Effector memory CD8-positive, alpha-beta T cell (primary cell): ENCODE measurements around the gene FRAS1.

Experiments used
- ATAC-seq: fragments of 150-1000 bp; cut with Tn5 transposase; replicated peaks from 2 replicates; pipeline ENCODE4 v1.10.0; 2021; ENCODE audit warnings: mild to moderate bottlenecking, moderate library complexity
- DNase-seq, 3 experiments: peaks; one replicate each; pipeline ENCODE4 v3.0.0; 2021
- H3K27ac Mint-ChIP-seq, 2 donors: one replicate each; pipeline ENCODE4 v1.8.0; 2022; ENCODE audit warnings: mild to moderate bottlenecking in 2 of 2, mixed read lengths in 2 of 2, moderate library complexity in 2 of 2
- H3K27me3 Mint-ChIP-seq, 2 donors: one replicate each; pipeline ENCODE4 v1.8.0; 2022; ENCODE audit warnings: mixed read lengths in 2 of 2
- H3K36me3 Mint-ChIP-seq: one replicate; pipeline ENCODE4 v1.8.0; 2022; ENCODE audit warnings: mild to moderate bottlenecking, moderate library complexity, mixed read lengths; ENCODE audit not compliant: insufficient read depth
- H3K4me1 Mint-ChIP-seq, 2 donors: one replicate each; pipeline ENCODE4 v1.8.0; 2022; ENCODE audit warnings: low read depth in 2 of 2, mixed read lengths in 2 of 2
- H3K4me3 Mint-ChIP-seq, 2 donors: one replicate each; pipeline ENCODE4 v1.8.0; 2022; ENCODE audit warnings: mild to moderate bottlenecking in 2 of 2, mixed read lengths in 2 of 2, moderate library complexity in 2 of 2
- H3K9me3 Mint-ChIP-seq, 2 donors: one replicate each; pipeline ENCODE4 v1.8.0; 2022; ENCODE audit warnings: mixed read lengths in 2 of 2

Gene FRAS1

DNA sequence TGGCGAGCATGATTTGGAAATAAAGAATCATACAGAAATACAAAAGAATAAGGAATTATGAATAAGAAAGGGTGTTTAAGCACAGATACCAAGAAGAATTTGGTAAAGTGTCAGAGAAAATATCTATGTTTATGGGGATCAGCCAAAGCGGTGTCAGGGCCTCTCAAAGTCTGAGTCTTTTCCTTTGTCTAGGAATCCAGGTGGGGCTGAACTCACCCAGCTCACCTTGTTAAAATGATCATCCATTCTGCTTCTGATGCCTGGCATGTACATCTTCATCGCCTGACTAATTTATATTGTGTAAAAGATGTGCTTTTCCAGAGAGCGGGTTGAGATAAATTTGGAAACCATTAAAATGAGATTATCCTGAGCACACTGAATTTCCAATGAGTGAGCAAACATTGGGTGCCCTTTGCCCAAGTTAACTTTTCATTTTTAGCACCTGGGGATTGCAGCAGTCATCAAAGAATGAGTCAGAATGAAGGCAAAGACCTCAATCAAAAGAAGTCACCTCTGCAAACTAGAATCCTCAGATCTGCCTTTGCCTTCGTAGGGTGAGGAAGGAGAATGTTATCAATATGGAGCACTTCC, 352.6 kb downstream of the FRAS1 start:
- DNase-seq (no peak), ATAC-seq (no peak)

GRCh38 chr4:78410225-78410624, 353.1 kb downstream of the FRAS1 start:
- ATAC-seq = no peak
- H3K27ac Mint-ChIP-seq = no peak overlapping the region
- DNase-seq = no peak
- H3K36me3 Mint-ChIP-seq = no peaks in the 10 kb centered on the region
- no peaks in the 10 kb centered on the region for H3K4me1 Mint-ChIP-seq
- H3K9me3 Mint-ChIP-seq = no peaks in the 10 kb centered on the region
- no peak overlapping the region for H3K4me3 Mint-ChIP-seq
- H3K27me3 Mint-ChIP-seq = no peaks in the 10 kb centered on the region

More for the DNA sequence above, 352.6 kb downstream of the FRAS1 start:
- no peak overlapping the region for H3K27ac Mint-ChIP-seq
- no peak overlapping the region for H3K4me3 Mint-ChIP-seq
- H3K4me1 Mint-ChIP-seq = no peaks in the 10 kb centered on the region
- H3K9me3 Mint-ChIP-seq = no peaks in the 10 kb centered on the region
- no peaks in the 10 kb centered on the region for H3K27me3 Mint-ChIP-seq
- H3K36me3 Mint-ChIP-seq = no peaks in the 10 kb centered on the region

GRCh38 chr4:78410676-78411075, 353.6 kb downstream of the FRAS1 start:
- ATAC-seq = no peak
- Mint-ChIP-seq H3K9me3 (no peaks in the 10 kb centered on the region), H3K36me3 (no peaks in the 10 kb centered on the region), H3K27me3 (no peaks in the 10 kb centered on the region), H3K27ac (no peak overlapping the region), H3K4me1 (no peaks in the 10 kb centered on the region), H3K4me3 (no peak overlapping the region)
- DNase-seq = no peak

DNA sequence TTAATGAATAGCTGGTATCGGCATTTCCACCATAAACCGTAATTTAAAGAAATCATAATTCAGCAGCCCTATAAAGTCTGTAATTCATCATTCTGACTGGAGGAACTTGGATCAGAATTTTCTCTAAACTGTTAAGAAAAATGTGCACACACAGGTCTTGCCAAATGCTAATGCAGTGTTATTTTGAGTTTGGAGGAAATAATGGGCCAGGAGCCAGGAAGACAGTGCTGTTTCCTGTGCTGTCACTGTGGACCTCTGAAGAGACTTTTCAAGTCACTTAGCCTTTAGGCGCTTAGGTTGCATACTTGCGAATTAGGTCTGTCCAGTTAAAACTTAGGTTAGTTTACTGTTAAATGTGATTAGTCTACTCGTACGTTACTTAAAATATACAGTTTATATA, 357.0 kb downstream of the FRAS1 start:
- H3K4me1 Mint-ChIP-seq = no peaks in the 10 kb centered on the region
- no peak overlapping the region for H3K27ac Mint-ChIP-seq
- ATAC-seq (no peak), DNase-seq (no peak)
- H3K4me3 Mint-ChIP-seq = no peak overlapping the region
- no peaks in the 10 kb centered on the region for H3K36me3 Mint-ChIP-seq
- H3K9me3 Mint-ChIP-seq = no peaks in the 10 kb centered on the region
- no peaks in the 10 kb centered on the region for H3K27me3 Mint-ChIP-seq

DNA sequence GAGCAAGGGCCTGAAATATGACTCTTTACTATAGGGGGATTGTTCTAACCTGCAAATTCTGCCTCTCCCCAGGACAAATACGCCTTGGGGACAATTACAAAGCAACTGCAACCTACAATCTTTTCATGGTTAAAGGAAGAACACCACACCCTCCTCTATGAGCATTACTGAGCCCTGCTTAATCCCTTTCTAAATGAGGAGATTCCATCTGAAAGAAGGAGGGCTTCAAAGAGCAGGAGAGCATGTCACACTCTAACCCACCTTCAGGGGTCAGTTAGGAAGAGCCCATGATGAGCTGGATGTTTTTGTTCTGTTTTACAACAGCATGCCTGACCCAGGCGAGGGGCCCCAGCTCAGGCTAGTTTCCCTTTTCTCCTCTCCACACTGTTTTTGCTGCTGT, 360.5 kb downstream of the FRAS1 start:
- Mint-ChIP-seq H3K4me1 (no peaks in the 10 kb centered on the region), H3K9me3 (peaks cover 0 to 5% of the 10 kb centered on the region in 2 donors), H3K27me3 (peaks cover 7 to 13% of the 10 kb centered on the region in 2 donors), H3K27ac (no peak overlapping the region), H3K36me3 (no peaks in the 10 kb centered on the region), H3K4me3 (no peak overlapping the region)
- DNase-seq = no peak
- ATAC-seq = no peak

DNA sequence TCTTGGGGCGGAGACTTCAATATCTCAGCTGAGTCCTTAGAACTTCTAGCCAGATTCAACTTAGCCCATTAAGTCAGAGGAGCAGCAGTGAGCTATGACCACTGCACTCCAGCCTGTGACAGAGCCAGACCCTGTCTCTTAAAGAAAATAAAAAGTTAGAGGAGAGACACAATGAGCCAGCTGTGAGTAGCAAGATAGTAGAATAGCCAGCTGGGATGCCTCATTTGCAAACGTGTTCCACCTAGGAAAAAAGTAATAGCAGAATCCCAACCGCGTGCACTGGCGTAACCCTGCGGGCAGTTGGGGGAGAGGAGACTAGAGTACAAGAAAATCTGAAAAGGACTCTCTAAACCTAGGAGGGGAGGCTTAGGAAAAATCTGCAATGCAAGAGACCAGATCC, 361.3 kb downstream of the FRAS1 start:
- Mint-ChIP-seq H3K36me3 (no peaks in the 10 kb centered on the region), H3K27me3 (peaks cover 10 to 16% of the 10 kb centered on the region in 2 donors), H3K4me1 (no peaks in the 10 kb centered on the region), H3K9me3 (peaks cover 0 to 5% of the 10 kb centered on the region in 2 donors), H3K4me3 (no peak overlapping the region), H3K27ac (no peak overlapping the region)
- DNase-seq = no peak
- ATAC-seq = no peak

GRCh38 chr4:78423790-78424189, 366.7 kb downstream of the FRAS1 start:
- H3K27ac Mint-ChIP-seq = no peak overlapping the region
- ATAC-seq (no peak), DNase-seq (no peak)
- H3K9me3 Mint-ChIP-seq = peaks cover 0 to 5% of the 10 kb centered on the region in 2 donors
- H3K27me3 Mint-ChIP-seq = peaks cover 10 to 16% of the 10 kb centered on the region in 2 donors
- no peak overlapping the region for H3K4me3 Mint-ChIP-seq
- no peaks in the 10 kb centered on the region for H3K4me1 Mint-ChIP-seq
- H3K36me3 Mint-ChIP-seq = no peaks in the 10 kb centered on the region

GRCh38 chr4:78424461-78424860, 367.3 kb downstream of the FRAS1 start:
- Mint-ChIP-seq H3K27ac (no peak overlapping the region), H3K4me1 (no peaks in the 10 kb centered on the region), H3K27me3 (peaks cover 10 to 16% of the 10 kb centered on the region in 2 donors), H3K36me3 (no peaks in the 10 kb centered on the region), H3K9me3 (peaks cover 0 to 5% of the 10 kb centered on the region in 2 donors), H3K4me3 (no peak overlapping the region)
- ATAC-seq (no peak), DNase-seq (no peak)

DNA sequence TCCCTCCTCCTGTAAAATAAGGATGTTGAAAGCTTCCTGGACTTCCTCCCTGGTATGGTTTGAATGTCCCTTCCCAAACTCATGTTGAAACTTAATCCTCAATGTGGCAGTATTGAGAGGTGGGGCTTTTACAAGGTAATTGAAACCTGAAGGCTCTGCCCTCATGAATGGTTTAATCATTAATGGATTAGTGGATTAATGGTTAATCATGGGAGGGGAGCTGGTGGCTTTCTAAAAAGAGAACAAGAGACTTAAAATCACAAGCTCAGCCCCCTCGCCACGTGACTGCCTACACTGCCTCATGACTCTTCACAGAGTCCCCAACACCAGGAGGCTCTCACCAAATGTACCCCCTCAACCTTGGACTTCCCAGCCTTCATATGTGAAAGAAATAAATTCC, 369.8 kb downstream of the FRAS1 start:
- H3K36me3 Mint-ChIP-seq = no peaks in the 10 kb centered on the region
- H3K27ac Mint-ChIP-seq = no peak overlapping the region
- no peak overlapping the region for H3K4me3 Mint-ChIP-seq
- H3K27me3 Mint-ChIP-seq = peaks cover 9% of the 10 kb centered on the region in 2 donors
- peaks cover 0 to 4% of the 10 kb centered on the region in 2 donors for H3K9me3 Mint-ChIP-seq
- DNase-seq = no peak
- no peaks in the 10 kb centered on the region for H3K4me1 Mint-ChIP-seq
- no peak for ATAC-seq

DNA sequence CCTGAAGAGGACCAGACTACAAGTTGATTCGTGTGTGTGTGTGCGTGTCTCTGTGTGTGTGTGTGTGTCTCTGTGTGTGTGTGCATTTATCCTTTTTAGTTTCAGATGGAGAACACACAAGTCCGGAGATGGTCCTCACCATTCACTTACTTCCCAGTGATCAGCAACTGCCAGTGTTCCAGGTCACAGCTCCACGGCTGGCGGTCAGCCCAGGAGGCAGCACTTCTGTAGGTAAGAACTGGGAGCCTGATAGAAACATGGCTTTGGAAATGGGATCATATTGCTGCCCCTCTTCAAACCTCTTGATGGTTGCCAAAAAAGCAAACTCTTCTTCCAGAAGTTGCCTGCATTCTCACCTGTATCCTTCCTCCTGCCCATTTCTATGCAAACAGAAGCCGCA, 371.9 kb downstream of the FRAS1 start:
- peaks cover 0 to 6% of the 10 kb centered on the region in 2 donors for H3K27me3 Mint-ChIP-seq
- H3K4me1 Mint-ChIP-seq = no peaks in the 10 kb centered on the region
- H3K27ac Mint-ChIP-seq = no peak overlapping the region
- H3K4me3 Mint-ChIP-seq = no peak overlapping the region
- no peaks in the 10 kb centered on the region for H3K36me3 Mint-ChIP-seq
- H3K9me3 Mint-ChIP-seq = no peaks in the 10 kb centered on the region
- DNase-seq = no peak
- ATAC-seq = no peak

DNA sequence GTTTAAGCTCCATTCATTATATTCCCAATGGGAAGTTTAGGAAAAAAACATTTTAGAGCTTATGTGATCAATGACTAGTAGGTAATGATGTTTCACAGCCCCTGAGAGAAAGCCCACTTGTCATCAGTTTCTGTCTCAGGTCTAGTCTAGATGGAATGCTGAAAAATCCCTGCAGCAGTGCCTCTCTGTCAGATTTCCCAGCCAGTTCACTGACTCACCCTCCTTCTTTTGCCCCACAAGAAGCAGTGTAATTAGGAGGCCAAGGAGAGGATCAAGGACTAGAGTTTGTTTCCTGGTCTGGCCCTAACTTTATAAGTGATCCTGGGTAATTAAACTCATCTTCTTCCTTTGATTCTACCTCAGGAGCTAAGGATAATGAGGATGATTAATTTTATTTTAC, 375.8 kb downstream of the FRAS1 start:
- DNase-seq = no peak
- H3K27ac Mint-ChIP-seq = no peak overlapping the region
- no peak for ATAC-seq

GRCh38 chr4:78437608-78438088, 380.5 kb downstream of the FRAS1 start:
- no peaks in the 10 kb centered on the region for H3K36me3 Mint-ChIP-seq
- no peaks in the 10 kb centered on the region for H3K4me1 Mint-ChIP-seq
- no peak overlapping the region for H3K4me3 Mint-ChIP-seq
- ATAC-seq = no peak
- no peak overlapping the region for H3K27ac Mint-ChIP-seq
- H3K9me3 Mint-ChIP-seq = no peaks in the 10 kb centered on the region
- H3K27me3 Mint-ChIP-seq = peaks cover 0 to 3% of the 10 kb centered on the region in 2 donors
- DNase-seq = no peak

More for the DNA sequence above, 375.8 kb downstream of the FRAS1 start:
- H3K9me3 Mint-ChIP-seq = no peaks in the 10 kb centered on the region
- H3K27me3 Mint-ChIP-seq = peaks cover 0 to 6% of the 10 kb centered on the region in 2 donors
- no peaks in the 10 kb centered on the region for H3K4me1 Mint-ChIP-seq
- H3K4me3 Mint-ChIP-seq = no peak overlapping the region
- no peaks in the 10 kb centered on the region for H3K36me3 Mint-ChIP-seq

- Mint-ChIP-seq H3K27ac (no peak overlapping the region), H3K4me3 (no peak overlapping the region), H3K4me1 (no peaks in the 10 kb centered on the region), H3K27me3 (no peaks in the 10 kb centered on the region), H3K36me3 (no peaks in the 10 kb centered on the region), H3K9me3 (no peaks in the 10 kb centered on the region)
- no peak for ATAC-seq
- no peak for DNase-seq
These were observed 382.2 kb downstream of the FRAS1 start for GRCh38 chr4:78439328-78439727.

DNA sequence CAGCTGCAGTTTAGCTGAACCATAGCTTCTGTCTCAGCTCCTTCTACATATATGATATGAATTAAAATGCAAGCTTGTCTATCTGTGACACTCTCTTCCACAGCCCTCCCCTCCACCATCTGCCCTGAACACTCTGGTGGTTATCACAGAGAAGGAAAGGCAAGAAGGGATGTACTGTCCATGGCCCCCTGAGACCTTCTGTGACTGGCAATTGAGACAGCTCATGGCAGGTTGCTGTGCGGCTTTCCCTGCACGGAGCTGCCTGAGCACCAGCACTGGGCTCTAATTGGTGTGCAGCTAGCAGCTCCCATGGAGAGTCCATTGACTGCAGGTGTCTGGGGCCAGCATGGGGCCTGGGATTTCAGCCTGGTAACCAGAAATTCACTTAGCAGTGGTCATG, 384.6 kb downstream of the FRAS1 start:
- Mint-ChIP-seq H3K27ac (no peak overlapping the region), H3K4me3 (no peak overlapping the region), H3K4me1 (no peaks in the 10 kb centered on the region), H3K27me3 (no peaks in the 10 kb centered on the region), H3K9me3 (no peaks in the 10 kb centered on the region), H3K36me3 (no peaks in the 10 kb centered on the region)
- DNase-seq (no peak), ATAC-seq (no peak)
